ENCODE measurements around the gene ALG1L2.
A peak's percentile ranks its signal among the peaks of the same experiment; 100 is the strongest.
"Not testable (repeated sequence)": the region's sequence is repeated elsewhere in the genome, so short reads cannot be mapped to it uniquely, and the experiment has no call there.

The ALG1L2 gene

GRCh38 chr3:130097096-130097495 lies 15.5 kb downstream of the ALG1L2 start:
- not testable (repeated sequence) for H3K36me3 ChIP-seq (ENCODE audit: insufficient read depth, low read length); H3K9ac ChIP-seq (ENCODE audit: low read depth, low read length); H3K4me3 ChIP-seq (ENCODE audit: low read length); H3K9me3 ChIP-seq (replicated peaks; ENCODE audit: low read length); H3K27me3 ChIP-seq (ENCODE audit: control insufficient read depth, insufficient read depth, low read length); H3K4me1 ChIP-seq (ENCODE audit: control insufficient read depth, insufficient read depth, low read length); H3K4me2 ChIP-seq (ENCODE audit: low read length)

- H3K9me3 ChIP-seq (replicated peaks; ENCODE audit: low read length); H3K9ac ChIP-seq (ENCODE audit: low read depth, low read length); H3K27me3 ChIP-seq (ENCODE audit: control insufficient read depth, insufficient read depth, low read length); H3K4me1 ChIP-seq (ENCODE audit: control insufficient read depth, insufficient read depth, low read length); H3K4me3 ChIP-seq (ENCODE audit: low read length); H3K36me3 ChIP-seq (ENCODE audit: insufficient read depth, low read length): not testable (repeated sequence)
- H3K4me2 ChIP-seq (ENCODE audit: low read length) = peak overlapping the region; percentile 33
Measured at GRCh38 chr3:130097690-130098638, 16.3 kb downstream of the ALG1L2 start.

GRCh38 chr3:130098639-130099385 lies 17.2 kb downstream of the ALG1L2 start:
- H3K36me3 ChIP-seq (ENCODE audit: insufficient read depth, low read length); H3K27me3 ChIP-seq (ENCODE audit: control insufficient read depth, insufficient read depth, low read length); H3K4me1 ChIP-seq (ENCODE audit: control insufficient read depth, insufficient read depth, low read length); H3K9me3 ChIP-seq (replicated peaks; ENCODE audit: low read length); H3K4me3 ChIP-seq (ENCODE audit: low read length): not testable (repeated sequence)
- Histone ChIP-seq H3K9ac (ENCODE audit: low read depth, low read length) (peak overlapping the region; percentile 26), H3K4me2 (ENCODE audit: low read length) (peak overlapping the region; percentile 33)

- H3K4me3 ChIP-seq (ENCODE audit: low read length); H3K4me1 ChIP-seq (ENCODE audit: control insufficient read depth, insufficient read depth, low read length); H3K36me3 ChIP-seq (ENCODE audit: insufficient read depth, low read length); H3K4me2 ChIP-seq (ENCODE audit: low read length); H3K9me3 ChIP-seq (replicated peaks; ENCODE audit: low read length); H3K9ac ChIP-seq (ENCODE audit: low read depth, low read length); H3K27me3 ChIP-seq (ENCODE audit: control insufficient read depth, insufficient read depth, low read length): not testable (repeated sequence)
Measured at GRCh38 chr3:130102545-130102944, 20.9 kb downstream of the ALG1L2 start.

GRCh38 chr3:130104191-130104590 lies 22.6 kb downstream of the ALG1L2 start:
- H3K4me1 ChIP-seq (ENCODE audit: control insufficient read depth, insufficient read depth, low read length); H3K36me3 ChIP-seq (ENCODE audit: insufficient read depth, low read length); H3K9me3 ChIP-seq (replicated peaks; ENCODE audit: low read length); H3K27me3 ChIP-seq (ENCODE audit: control insufficient read depth, insufficient read depth, low read length); H3K4me2 ChIP-seq (ENCODE audit: low read length); H3K9ac ChIP-seq (ENCODE audit: low read depth, low read length); H3K4me3 ChIP-seq (ENCODE audit: low read length): not testable (repeated sequence)

GRCh38 chr3:130107333-130107995 lies 25.8 kb downstream of the ALG1L2 start:
- H3K9me3 ChIP-seq (replicated peaks; ENCODE audit: low read length); H3K4me3 ChIP-seq (ENCODE audit: low read length); H3K4me1 ChIP-seq (ENCODE audit: control insufficient read depth, insufficient read depth, low read length); H3K9ac ChIP-seq (ENCODE audit: low read depth, low read length); H3K4me2 ChIP-seq (ENCODE audit: low read length); H3K27me3 ChIP-seq (ENCODE audit: control insufficient read depth, insufficient read depth, low read length); H3K36me3 ChIP-seq (ENCODE audit: insufficient read depth, low read length): not testable (repeated sequence)

GRCh38 chr3:130108836-130109585 lies 27.4 kb downstream of the ALG1L2 start:
- not testable (repeated sequence) for H3K9ac ChIP-seq (ENCODE audit: low read depth, low read length); H3K36me3 ChIP-seq (ENCODE audit: insufficient read depth, low read length); H3K4me3 ChIP-seq (ENCODE audit: low read length); H3K4me2 ChIP-seq (ENCODE audit: low read length); H3K27me3 ChIP-seq (ENCODE audit: control insufficient read depth, insufficient read depth, low read length); H3K9me3 ChIP-seq (replicated peaks; ENCODE audit: low read length)
- peaks cover 12% of the 10 kb centered on the region for H3K4me1 ChIP-seq (ENCODE audit: control insufficient read depth, insufficient read depth, low read length)

- peak overlapping the region; percentile 98 for H3K4me3 ChIP-seq (ENCODE audit: low read length)
- H3K9me3 ChIP-seq (replicated peaks; ENCODE audit: low read length); H3K27me3 ChIP-seq (ENCODE audit: control insufficient read depth, insufficient read depth, low read length); H3K36me3 ChIP-seq (ENCODE audit: insufficient read depth, low read length): not testable (repeated sequence)
- peaks cover 12% of the 10 kb centered on the region for H3K4me1 ChIP-seq (ENCODE audit: control insufficient read depth, insufficient read depth, low read length)
- H3K4me2 ChIP-seq (ENCODE audit: low read length) = peak overlapping the region; percentile 85
- H3K9ac ChIP-seq (ENCODE audit: low read depth, low read length) = peak overlapping the region; percentile 95
Measured at GRCh38 chr3:130110386-130111169, 28.9 kb downstream of the ALG1L2 start.

- Histone ChIP-seq H3K4me1 (ENCODE audit: control insufficient read depth, insufficient read depth, low read length) (peaks cover 12% of the 10 kb centered on the region), H3K4me3 (ENCODE audit: low read length) (peak overlapping the region; percentile 98), H3K9ac (ENCODE audit: low read depth, low read length) (peak overlapping the region; percentile 95), H3K9me3 (replicated peaks; ENCODE audit: low read length) (no peaks in the 10 kb centered on the region), H3K4me2 (ENCODE audit: low read length) (peak overlapping the region; percentile 85), H3K36me3 (ENCODE audit: insufficient read depth, low read length) (no peaks in the 10 kb centered on the region), H3K27me3 (ENCODE audit: control insufficient read depth, insufficient read depth, low read length) (no peaks in the 10 kb centered on the region)
Measured at GRCh38 chr3:130111185-130111864, 29.7 kb downstream of the ALG1L2 start.

Data from skeletal muscle satellite cell (primary cell).